GM12878 (cell line): ENCODE data around the gene GATAD2B. TPM values are rescaled to one million over a fixed set of nuclear protein-coding genes. Genes with fewer than 3 reads are reported as not detected.

Source experiments
- ATAC-seq: fragments of 200-7000 bp; cut with Tn5 transposase; 3 replicates; pipeline ENCODE4 v1.9.1; 2020; ENCODE audit warnings: mild to moderate bottlenecking, moderate library complexity
- BruUV-seq: library from RNA; stranded (reverse); fragments of 400-500 nt; replicated peaks from 2 replicates; lab custom pipeline; 2021; lab: Mats Ljungman, UMichigan
- CTCF ChIA-PET: fragments of 300-600 bp; sonication (Branson Sonifier 250); formaldehyde crosslinking; extraction: SDS; loops from one replicate; lab custom pipeline; 2021; ENCODE audit warnings: inconsistent platforms; lab: Yijun Ruan, JAX
- POLR2A ChIA-PET: fragments of 350-600 bp; formaldehyde crosslinking; extraction: SDS; loops from one replicate; lab custom pipeline; 2021; ENCODE audit warnings: inconsistent platforms; lab: Charles Lee
- RAD21 ChIA-PET: fragments of 300-600 bp; sonication (Branson Sonifier 250); formaldehyde crosslinking; loops from one replicate; lab custom pipeline; 2023; ENCODE audit warnings: antibody characterized with exemption; ENCODE audit not compliant: unreplicated experiment; lab: Charles Lee
- SMC1A ChIA-PET: fragments of 300-600 bp; sonication (Branson Sonifier 250); formaldehyde crosslinking; loops from one replicate; lab custom pipeline; 2023; ENCODE audit not compliant: unreplicated experiment, uncharacterized antibody; lab: Charles Lee
- DNase-seq: peaks from one replicate; pipeline ENCODE4 v3.0.0-alpha.2; 2011; ENCODE audit warnings: low read depth, low spot score
- FAIRE-seq: peaks from 3 replicates; lab custom pipeline; 2011; peaks lifted over from hg19 to GRCh38; lab: Jason Lieb, UNC
- H2AFZ ChIP-seq: 2 replicates; pipeline ENCODE4 v1.6.0; 2011; ENCODE audit warnings: low read depth, low read length, control low read depth; ENCODE audit not compliant: control insufficient read depth
- H3K27ac ChIP-seq: 2 replicates; pipeline ENCODE4 v1.5.1; 2011; ENCODE audit warnings: control low read depth; ENCODE audit not compliant: control insufficient read depth, insufficient read depth
- H3K27me3 ChIP-seq, 2 experiments: replicated peaks in 1 of 2; 2 replicates each; pipeline versions ENCODE4 v1.6.0 to v1.6.1; 2011; ENCODE audit warnings: low read length in 1 of 2; ENCODE audit not compliant: control insufficient read depth in 2 of 2, insufficient read depth in 2 of 2
- H3K36me3 ChIP-seq, 2 experiments: 2 replicates each; pipeline ENCODE4 v1.5.1; 2011; ENCODE audit warnings: low read length in 1 of 2; ENCODE audit not compliant: control insufficient read depth in 2 of 2, insufficient read depth in 2 of 2
- H3K4me1 ChIP-seq: 2 replicates; pipeline ENCODE4 v1.6.1; 2011; ENCODE audit warnings: mild to moderate bottlenecking, low read length, moderate library complexity, mixed read lengths; ENCODE audit not compliant: control insufficient read depth, insufficient read depth
- H3K4me2 ChIP-seq: 2 replicates; pipeline ENCODE4 v1.6.0; 2011; ENCODE audit warnings: control low read depth; ENCODE audit not compliant: control insufficient read depth, insufficient read depth
- H3K4me3 ChIP-seq: fragments of 200-600 bp; sonication (generic); 2 replicates; pipeline ENCODE4 v1.5.1; 2016
- H3K79me2 ChIP-seq: 2 replicates; pipeline ENCODE4 v1.6.0; 2011; ENCODE audit warnings: low read length; ENCODE audit not compliant: control insufficient read depth, insufficient read depth
- H3K9ac ChIP-seq: 2 replicates; pipeline ENCODE4 v1.8.0; 2011; ENCODE audit warnings: low read length, control low read depth, mixed read lengths; ENCODE audit not compliant: control insufficient read depth, insufficient read depth
- H3K9me3 ChIP-seq: replicated peaks from 3 replicates; pipeline ENCODE4 v1.5.1; 2011; ENCODE audit warnings: mild to moderate bottlenecking, low read length; ENCODE audit not compliant: control insufficient read depth, insufficient read depth
- H4K20me1 ChIP-seq: 2 replicates; pipeline ENCODE4 v1.6.0; 2011; ENCODE audit not compliant: control insufficient read depth, insufficient read depth
- ATF7 ChIP-seq: fragments of 450-650 bp; IDR thresholded peaks from 2 replicates; pipeline ENCODE4 v1.6.1; 2016; ENCODE audit warnings: low read depth, mild to moderate bottlenecking
- BCL11A ChIP-seq: IDR thresholded peaks from 2 replicates; pipeline ENCODE4 v1.6.1; 2011; ENCODE audit warnings: low read depth, low read length
- BHLHE40 ChIP-seq, 2 experiments: fragments of 450-650 bp in 1 of 2; IDR thresholded peaks; 2 replicates each; pipeline ENCODE4 v1.6.1; 2011 to 2017; ENCODE audit warnings: low read depth in 2 of 2, borderline replicate concordance in 1 of 2, improper control_type of control experiment in 1 of 2, low read length in 1 of 2, mild to moderate bottlenecking in 1 of 2
- CBX3 ChIP-seq: fragments of 200-600 bp; sonication (generic); IDR thresholded peaks from 2 replicates; pipeline ENCODE4 v1.6.1; 2016; ENCODE audit warnings: low read depth, borderline replicate concordance
- ESRRA ChIP-seq: IDR thresholded peaks from 2 replicates; pipeline ENCODE4 v1.6.1; 2012; ENCODE audit warnings: mild to moderate bottlenecking, low read length, improper control_type of control experiment
- NBN ChIP-seq: fragments of 450-650 bp; IDR thresholded peaks from 2 replicates; pipeline ENCODE4 v1.6.1; 2016
- NR2C1 ChIP-seq: fragments of 450-650 bp; IDR thresholded peaks from 2 replicates; pipeline ENCODE4 v1.6.1; 2017; ENCODE audit warnings: antibody characterized with exemption, mild to moderate bottlenecking, moderate library complexity
- RUNX3 ChIP-seq: IDR thresholded peaks from 2 replicates; pipeline ENCODE4 v1.6.1; 2012; ENCODE audit warnings: low read length, inconsistent platforms
- SIN3A ChIP-seq: IDR thresholded peaks from 2 replicates; pipeline ENCODE4 v1.6.1; 2012; ENCODE audit warnings: low read depth, low read length, improper control_type of control experiment
- TARDBP ChIP-seq: IDR thresholded peaks from 2 replicates; pipeline ENCODE4 v1.6.1; 2016; ENCODE audit warnings: borderline replicate concordance
- WRNIP1 ChIP-seq: IDR thresholded peaks from 2 replicates; pipeline ENCODE4 v1.6.1; 2011; ENCODE audit warnings: low read depth, low read length, improper control_type of control experiment, borderline replicate concordance
- in situ Hi-C: fragments of 300-500 bp; cut with MboI; formaldehyde crosslinking; loops from 9 replicates; pipeline ENCODE4 v1.14.3; 2018; ENCODE audit warnings: mixed read lengths
- intact Hi-C: fragments of 100-400 bp; cut with micrococcal nuclease; formaldehyde crosslinking; loops from one replicate; pipeline ENCODE4 v1.14.2; 2022; ENCODE audit not compliant: unreplicated experiment
- polyA plus RNA-seq, 11 experiments: library from polyadenylated mRNA; depleted of rRNA in 4 of 11; unstranded in 6 of 11; stranded (reverse) in 5 of 11; fragments of >200 nt; fragmentation: Nextera tagmentation in 4 of 11; fragmentation: Illumina TruSeq in 1 of 11; extraction: Ambion mirVana in 4 of 11; extraction: Trizol in 1 of 11; gene quantifications; 1 replicate in 1 of 11; 2 replicates in 10 of 11; pipeline versions ENCODE4 v1.2.1 to v1.2.3, GENCODE V29; 2011 to 2016; ENCODE audit warnings: inconsistent platforms in 2 of 11, missing spikeins in 2 of 11, low read depth in 1 of 11
- total RNA-seq, 4 experiments: library from RNA; depleted of rRNA in 3 of 4; stranded (reverse); fragments of >200 nt in 3 of 4; fragmentation: Illumina TruSeq in 1 of 4; extraction: Trizol in 1 of 4; gene quantifications; 2 replicates each; pipeline versions ENCODE4 v1.2.1 to v1.2.3, GENCODE V29; 2013 to 2021
- TF ChIP-seq, protein P1 (sequence below): fragments of 450-650 bp; IDR thresholded peaks from 2 replicates; pipeline ENCODE4 v1.6.1; 2017; ENCODE audit warnings: borderline replicate concordance
- TF ChIP-seq, protein P2 (sequence below), 3 experiments: IDR thresholded peaks in 2 of 3; conservative IDR thresholded peaks in 1 of 3; 2 replicates each; pipeline ENCODE4 v1.5.1; 2011; ENCODE audit warnings: low read depth in 3 of 3, low read length in 3 of 3, mild to moderate bottlenecking in 3 of 3, control low read depth in 2 of 3, moderate library complexity in 2 of 3, inconsistent platforms in 1 of 3, mixed read lengths in 1 of 3; ENCODE audit not compliant: control insufficient read depth in 2 of 3, insufficient read depth in 1 of 3; ENCODE audit errors: extremely low read depth in 1 of 3

The GATAD2B gene
- total and polyA plus RNA-seq, 10 of the 15 experiments (the other 5 are each of a cell fraction or from before 2014, with no cell fraction given), result 2.4 to 63.1 (median 8.7) TPM

DNA sequence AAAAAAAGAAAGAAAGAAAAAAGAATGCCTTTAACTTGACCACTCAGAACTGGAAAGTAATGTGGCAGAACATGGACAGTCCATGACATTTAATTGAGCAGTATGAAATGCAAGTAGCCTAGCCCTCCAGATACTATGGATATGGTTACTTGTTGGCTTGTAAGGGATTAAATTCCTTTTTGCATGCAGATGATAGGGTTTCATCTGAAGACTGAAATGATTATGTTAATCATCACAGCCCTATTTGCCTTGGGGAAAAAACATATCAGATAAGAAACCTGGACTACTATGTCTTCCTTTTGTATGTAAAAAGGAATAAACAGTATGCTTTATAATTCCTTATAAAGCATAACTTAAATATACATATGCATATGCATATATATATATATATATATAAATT lies 66.0 kb downstream of the GATAD2B start:
- ChIA-PET CTCF (interaction anchor here (0.8 kb wide), 1 partner anchor 65 kb away, joined by 3 read pairs; no protein-coding TSS in a partner anchor), RAD21 (interaction anchor here (0.6 kb wide), 1 partner anchor 30 kb away, joined by 5 read pairs; no protein-coding TSS in a partner anchor), SMC1A (no interaction called here), POLR2A (interaction anchor here (1.4 kb wide), 1 partner anchor 59 kb away, joined by 3 read pairs; no protein-coding TSS in a partner anchor)
- TF ChIP-seq WRNIP1 (no peak), SIN3A (no peak), NBN (no peak), ESRRA (no peak), TARDBP (no peak), RUNX3 (no peak), ATF7 (no peak), BCL11A (no peak), CBX3 (no peak), NR2C1 (no peak), BHLHE40 (IDR thresholded peaks at IDR 0.05; ENCODE audit: borderline replicate concordance in 1 of 2, low read depth in 2 of 2, low read length in 1 of 2) (no peak)
- TF ChIP-seq, protein P1, sequence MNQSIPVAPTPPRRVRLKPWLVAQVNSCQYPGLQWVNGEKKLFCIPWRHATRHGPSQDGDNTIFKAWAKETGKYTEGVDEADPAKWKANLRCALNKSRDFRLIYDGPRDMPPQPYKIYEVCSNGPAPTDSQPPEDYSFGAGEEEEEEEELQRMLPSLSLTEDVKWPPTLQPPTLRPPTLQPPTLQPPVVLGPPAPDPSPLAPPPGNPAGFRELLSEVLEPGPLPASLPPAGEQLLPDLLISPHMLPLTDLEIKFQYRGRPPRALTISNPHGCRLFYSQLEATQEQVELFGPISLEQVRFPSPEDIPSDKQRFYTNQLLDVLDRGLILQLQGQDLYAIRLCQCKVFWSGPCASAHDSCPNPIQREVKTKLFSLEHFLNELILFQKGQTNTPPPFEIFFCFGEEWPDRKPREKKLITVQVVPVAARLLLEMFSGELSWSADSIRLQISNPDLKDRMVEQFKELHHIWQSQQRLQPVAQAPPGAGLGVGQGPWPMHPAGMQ, result no peak
- TF ChIP-seq, protein P2, sequence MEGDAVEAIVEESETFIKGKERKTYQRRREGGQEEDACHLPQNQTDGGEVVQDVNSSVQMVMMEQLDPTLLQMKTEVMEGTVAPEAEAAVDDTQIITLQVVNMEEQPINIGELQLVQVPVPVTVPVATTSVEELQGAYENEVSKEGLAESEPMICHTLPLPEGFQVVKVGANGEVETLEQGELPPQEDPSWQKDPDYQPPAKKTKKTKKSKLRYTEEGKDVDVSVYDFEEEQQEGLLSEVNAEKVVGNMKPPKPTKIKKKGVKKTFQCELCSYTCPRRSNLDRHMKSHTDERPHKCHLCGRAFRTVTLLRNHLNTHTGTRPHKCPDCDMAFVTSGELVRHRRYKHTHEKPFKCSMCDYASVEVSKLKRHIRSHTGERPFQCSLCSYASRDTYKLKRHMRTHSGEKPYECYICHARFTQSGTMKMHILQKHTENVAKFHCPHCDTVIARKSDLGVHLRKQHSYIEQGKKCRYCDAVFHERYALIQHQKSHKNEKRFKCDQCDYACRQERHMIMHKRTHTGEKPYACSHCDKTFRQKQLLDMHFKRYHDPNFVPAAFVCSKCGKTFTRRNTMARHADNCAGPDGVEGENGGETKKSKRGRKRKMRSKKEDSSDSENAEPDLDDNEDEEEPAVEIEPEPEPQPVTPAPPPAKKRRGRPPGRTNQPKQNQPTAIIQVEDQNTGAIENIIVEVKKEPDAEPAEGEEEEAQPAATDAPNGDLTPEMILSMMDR (IDR thresholded peaks at IDR 0.05 in 2 of 3, conservative IDR thresholded peaks at IDR 0.05 in 1 of 3; ENCODE audit: control insufficient read depth in 2 of 3, extremely low read depth in 1 of 3, insufficient read depth in 1 of 3, low read depth in 3 of 3, low read length in 3 of 3), result no peak
- DNase-seq, result no peak
- Histone ChIP-seq H3K4me3 (no peak overlapping the region), H2AFZ (no peak overlapping the region), H3K36me3 (peaks cover 3 to 7% of the 10 kb centered on the region in 2 experiments; a peak in 3 of 4 replicates), H3K4me2 (no peak overlapping the region), H3K27ac (no peak overlapping the region), H3K9ac (no peak overlapping the region), H3K27me3 (no peaks in the 10 kb centered on the region), H3K4me1 (peaks cover 32% of the 10 kb centered on the region), H3K9me3 (no peaks in the 10 kb centered on the region; the same call in 2 of the 3 replicates), H3K79me2 (peaks cover 31% of the 10 kb centered on the region), H4K20me1 (no peaks in the 10 kb centered on the region)
- intact Hi-C loops (no loop called here), in situ Hi-C loops (no loop called here)
- no TSS peak for BruUV-seq
- ATAC-seq, result no peak
- no peak for FAIRE-seq
